ENCODE data around the gene OMG.

DNA sequence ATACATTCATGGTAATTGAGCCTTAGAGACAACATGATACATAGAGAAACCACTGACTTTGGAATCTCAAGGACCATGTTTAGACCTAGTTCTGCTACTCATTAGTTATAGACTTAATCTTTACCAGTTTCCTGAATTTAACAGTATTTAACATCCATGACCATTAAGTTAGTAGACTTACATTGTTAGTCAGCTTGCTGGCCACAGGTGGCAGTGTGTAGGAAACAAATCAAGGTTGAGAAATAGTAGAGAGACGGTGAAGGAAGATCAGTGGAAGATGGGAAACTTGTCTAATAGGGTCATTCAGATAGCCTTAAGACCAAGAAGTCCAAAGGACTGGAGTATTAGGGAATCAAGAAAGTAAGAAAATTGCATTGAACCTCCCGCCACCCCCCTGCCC lies 31.0 kb downstream of the OMG start:
- TF ChIP-seq, protein P1, sequence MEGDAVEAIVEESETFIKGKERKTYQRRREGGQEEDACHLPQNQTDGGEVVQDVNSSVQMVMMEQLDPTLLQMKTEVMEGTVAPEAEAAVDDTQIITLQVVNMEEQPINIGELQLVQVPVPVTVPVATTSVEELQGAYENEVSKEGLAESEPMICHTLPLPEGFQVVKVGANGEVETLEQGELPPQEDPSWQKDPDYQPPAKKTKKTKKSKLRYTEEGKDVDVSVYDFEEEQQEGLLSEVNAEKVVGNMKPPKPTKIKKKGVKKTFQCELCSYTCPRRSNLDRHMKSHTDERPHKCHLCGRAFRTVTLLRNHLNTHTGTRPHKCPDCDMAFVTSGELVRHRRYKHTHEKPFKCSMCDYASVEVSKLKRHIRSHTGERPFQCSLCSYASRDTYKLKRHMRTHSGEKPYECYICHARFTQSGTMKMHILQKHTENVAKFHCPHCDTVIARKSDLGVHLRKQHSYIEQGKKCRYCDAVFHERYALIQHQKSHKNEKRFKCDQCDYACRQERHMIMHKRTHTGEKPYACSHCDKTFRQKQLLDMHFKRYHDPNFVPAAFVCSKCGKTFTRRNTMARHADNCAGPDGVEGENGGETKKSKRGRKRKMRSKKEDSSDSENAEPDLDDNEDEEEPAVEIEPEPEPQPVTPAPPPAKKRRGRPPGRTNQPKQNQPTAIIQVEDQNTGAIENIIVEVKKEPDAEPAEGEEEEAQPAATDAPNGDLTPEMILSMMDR (IDR thresholded peaks at IDR 0.05; ENCODE audit: borderline replicate concordance, extremely low read depth, low read length, poor library complexity, severe bottlenecking) = peak; percentile 52
- TF ChIP-seq EZH2 (IDR thresholded peaks at IDR 0.05; ENCODE audit: borderline replicate concordance, low read depth, low read length, severe bottlenecking) = no peak

Measured in DND-41 (cell line).